H4 (cell line): Measurements from ENCODE around the gene RETN. TPM values are rescaled to one million over a fixed set of nuclear protein-coding genes. Genes with fewer than 3 reads are reported as not detected.

ENCODE experiments used
- DNase-seq: peaks from one replicate; pipeline ENCODE4 v3.0.0-alpha.2; 2015; ENCODE audit warnings: low spot score
- total RNA-seq: library from RNA; depleted of rRNA; stranded (reverse); fragments of >200 nt; shearing (Covaris generic); gene quantifications from 2 replicates; pipeline ENCODE4 v1.2.3, GENCODE V29; 2014; rRNA removed

RETN gene, protein sequence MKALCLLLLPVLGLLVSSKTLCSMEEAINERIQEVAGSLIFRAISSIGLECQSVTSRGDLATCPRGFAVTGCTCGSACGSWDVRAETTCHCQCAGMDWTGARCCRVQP
- not detected in 2 replicates for total RNA-seq

DNA sequence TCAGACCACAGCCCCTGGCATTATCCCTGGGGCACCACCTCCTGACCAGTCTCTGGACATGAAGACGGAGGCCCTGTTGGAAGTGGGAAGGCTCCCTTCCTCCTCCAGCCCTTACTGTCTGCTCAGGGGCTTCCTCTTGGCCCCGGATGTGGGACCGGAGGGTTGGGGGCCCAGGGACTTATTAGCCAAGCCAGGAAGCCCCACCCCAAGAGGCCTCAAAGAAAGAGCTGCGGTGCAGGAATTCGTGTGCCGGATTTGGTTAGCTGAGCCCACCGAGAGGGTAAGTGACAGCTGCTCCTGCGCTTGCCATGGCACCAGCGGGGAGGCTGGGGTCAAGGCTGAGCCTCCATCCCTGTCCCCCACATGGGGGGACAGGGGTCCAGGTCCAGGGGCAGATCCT lies at the start of gene RETN:
RETN (plus strand) TSS at position 208 of the 400 bp plus-strand sequence. CDS start 278 bp downstream, outside the sequence.
- no peak for DNase-seq

DNA sequence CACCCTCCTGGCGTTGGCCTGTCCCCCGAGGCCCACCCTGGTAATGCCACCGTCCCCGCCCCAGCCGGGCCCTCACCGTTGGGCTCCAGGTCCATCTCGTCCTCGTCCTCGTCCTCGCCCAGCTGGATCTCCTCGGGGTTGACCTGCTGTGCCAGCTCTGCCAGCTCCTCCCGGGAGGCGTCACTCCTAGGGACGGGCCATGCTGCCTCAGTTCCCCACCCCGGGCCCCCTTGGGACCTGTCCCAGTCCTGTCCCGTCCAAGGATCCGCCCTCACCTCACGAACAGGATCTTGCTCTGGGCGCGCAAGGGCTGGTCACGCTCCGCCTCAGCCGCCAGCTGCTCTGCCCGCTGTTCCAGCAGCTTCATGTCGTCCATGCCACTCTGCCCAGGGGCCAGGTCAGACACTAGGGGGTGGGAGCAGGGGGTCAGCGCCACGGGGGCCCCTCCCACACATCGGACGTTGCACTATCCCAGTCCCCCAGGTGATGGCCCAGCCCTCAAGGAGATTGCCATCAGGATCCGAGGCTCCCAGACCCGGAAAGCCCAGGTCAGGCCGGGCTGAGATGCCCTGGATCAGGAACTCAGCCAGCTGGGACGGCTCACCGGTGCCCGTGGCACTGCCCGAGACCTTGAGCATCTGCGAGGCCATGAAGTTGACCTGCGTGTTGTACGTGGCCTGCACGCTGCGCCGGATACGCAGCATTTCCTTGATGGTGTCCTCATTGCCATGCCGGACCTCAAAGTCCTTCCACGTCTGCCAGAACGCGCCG lies 49.0 kb upstream of the RETN start:
- DNase-seq = no peak

DNA sequence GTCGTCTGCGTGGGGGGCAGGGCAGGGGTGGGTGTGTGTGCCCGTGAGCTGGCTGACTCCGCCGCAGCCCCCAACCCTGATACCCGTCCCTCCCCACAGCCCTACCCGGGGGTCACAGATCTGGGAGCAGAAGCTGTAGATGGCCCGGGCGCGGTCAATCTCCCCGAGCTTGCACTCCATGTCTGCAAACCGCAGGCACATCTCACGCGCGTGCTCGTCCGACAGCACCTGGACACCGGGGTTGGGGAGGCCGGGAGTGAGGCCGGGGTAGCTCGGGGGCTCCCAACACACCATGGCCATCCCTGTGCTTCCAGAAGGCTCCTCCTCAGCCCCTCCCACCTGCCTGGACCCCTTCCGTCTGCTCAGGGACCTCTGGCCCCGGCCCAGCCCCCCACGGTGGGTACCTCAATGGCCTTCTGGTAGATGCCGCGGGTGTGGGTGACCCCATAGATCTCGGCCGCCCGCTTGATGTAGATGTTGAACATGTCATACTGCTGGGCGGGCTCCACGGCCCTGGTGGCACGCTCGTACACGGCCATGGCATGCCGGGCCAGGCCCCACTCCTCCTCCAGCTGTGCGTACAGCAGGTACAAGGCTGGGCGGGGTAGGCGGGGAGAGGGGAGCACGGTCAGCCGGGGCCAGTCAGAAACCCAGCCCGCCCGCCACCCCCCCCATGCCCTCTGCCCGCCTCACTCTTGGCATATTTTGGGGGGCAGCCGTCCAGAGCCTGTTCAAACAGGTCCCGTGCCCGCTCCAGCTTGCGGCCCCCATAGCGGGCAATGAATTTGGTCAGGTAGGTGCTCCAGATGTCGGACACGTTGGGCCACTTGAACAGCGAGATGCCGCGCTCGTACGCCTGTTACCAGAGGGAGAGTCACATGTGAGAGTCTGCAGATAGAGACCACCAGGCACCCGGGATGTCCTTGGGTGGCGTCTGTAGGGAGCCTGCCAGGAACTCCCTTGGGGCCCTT lies 48.1 kb upstream of the RETN start:
- no peak for DNase-seq

DNA sequence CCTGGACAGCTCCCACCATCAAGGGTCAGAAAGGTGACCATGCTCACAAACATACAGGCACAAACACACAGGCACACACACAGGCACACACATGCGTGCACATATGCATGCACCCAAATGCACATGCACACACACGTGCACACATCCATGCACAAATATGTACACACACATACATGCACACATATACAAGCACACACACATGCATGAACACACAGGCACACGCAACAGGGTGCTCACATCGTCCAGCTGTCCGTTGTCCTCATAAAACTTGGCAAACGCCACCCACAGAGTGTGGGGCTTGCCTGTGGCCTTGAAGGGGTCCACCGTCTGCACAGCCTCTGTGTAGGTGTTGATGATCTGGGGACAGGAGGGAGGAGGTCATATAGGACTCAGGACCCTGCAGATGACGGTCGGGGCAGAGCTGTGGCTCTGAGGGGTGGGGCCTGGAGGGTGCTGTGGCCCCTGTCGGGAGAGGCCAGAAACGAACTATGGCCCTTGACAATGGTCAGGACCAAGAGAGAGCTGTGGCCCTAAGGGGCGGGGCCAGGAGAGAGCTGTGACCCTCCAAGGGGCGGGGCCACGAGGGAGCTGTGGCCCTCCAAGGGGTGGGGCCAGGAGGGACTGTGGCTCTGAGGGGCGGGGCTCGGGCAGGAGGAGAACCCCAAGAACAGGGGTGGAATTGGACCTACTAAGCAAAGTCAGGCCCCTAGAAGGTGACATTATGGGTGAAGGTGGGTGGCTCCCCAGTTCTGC lies 45.7 kb upstream of the RETN start:
- DNase-seq = no peak

DNA sequence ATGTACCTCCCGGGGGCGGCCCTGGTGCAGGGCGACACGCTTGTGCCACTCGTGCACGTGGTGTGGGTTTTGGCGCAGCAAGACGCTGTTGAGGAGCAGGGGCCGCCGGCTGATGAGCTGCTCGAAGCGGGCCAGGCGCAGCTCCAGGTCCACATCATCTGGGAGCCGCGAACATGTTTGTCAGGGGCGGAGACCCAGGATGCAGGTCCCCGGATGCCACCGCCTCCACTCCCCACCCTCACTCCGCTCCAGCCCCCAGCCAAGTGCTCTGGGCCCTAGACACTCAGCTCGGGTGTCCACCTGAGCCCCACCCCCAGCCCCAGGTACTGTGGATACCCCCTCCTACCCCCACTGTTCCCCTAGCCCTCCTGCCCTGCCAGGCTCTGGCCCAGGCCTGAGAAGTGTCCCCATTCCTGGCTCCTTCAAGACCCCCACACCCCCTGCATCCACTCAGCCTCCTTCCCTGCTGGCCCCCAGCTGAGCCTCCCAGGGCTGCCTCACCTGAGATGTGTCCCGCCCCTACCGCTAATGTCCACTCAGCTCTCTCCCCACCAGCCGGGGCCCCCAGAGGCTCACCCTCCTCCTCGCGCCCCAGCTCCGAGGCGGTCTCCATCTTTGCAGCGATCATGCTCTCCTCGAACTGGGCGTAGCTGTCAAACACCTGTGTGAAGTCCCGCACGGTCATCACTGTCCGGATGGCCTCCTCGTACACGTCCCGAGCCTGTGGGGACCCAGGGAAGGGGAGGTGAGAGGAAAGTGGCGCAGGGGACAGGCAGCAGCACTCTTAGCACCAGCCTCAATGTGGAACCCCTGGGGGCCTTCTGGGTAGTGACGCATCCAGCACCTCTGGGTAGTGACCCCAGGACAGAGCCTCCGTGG lies 44.9 kb upstream of the RETN start:
- no peak for DNase-seq

DNA sequence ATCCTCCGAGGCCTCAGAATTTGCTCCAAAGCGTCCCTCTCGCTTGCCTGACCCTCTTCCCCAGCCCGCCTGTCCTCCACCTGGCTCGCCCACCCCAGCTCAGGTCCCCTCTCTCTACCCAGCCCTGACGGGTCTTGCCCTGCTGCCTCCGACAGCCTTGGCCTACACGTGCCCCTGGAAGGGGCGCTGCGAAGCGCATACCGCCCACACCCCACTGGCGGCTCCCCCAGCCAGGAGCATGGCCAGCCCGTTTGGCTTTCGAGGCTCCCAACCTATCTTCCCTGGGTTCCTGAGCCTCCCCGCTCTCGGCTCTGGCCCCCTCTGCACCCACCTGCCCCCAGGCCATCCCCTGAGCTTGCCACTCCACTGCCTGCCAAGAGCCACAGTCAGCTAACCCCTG lies 44.0 kb upstream of the RETN start:
- DNase-seq = no peak

DNA sequence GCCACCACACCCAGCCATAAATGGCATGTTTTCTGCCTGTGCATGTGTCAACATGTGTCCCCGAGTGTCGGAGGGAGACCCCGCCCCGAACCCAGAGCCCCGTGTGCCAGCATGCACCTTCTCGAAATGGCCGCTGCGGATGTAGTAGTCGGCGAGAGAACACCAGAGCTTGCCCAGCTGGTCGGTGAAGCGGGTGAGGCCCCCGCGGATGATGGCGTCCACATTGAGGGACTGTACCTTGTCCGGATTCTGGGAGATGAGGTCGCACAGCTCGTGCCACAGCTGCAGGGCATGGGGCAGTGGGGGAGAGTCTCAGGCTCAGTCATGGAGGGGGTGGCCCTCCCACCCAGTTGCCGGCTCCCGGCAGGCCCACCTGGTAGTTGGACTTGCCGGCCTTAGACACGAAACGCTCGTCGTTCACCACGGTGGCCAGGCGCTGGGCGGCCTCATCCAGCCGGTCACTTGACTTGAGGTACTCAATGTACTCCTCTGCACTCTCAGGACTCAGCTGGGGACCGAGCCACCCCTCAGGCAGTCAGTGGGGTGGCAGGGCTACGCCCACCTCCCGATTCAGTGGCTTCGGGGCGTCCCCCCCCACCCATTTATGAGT lies 43.0 kb upstream of the RETN start:
- DNase-seq = no peak

DNA sequence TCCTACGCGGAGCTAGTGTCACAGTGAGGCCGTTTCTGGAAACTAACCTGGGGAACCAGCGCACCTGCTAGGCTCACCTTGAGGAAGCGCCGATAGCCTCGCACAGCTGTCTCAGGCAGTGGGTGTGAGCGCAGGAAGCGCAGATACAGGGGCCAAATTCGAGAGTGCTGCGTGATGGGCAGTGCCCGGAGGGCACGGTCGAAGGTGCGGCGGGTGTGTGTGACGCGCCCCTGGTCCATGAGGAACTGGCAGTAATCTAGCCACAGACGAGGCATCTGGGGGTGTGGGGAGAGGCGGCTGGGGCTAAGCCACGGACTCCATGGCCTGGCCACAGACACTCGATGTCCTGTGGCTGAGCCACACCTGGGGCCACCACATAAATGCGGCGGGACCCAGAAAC lies 41.7 kb upstream of the RETN start:
- no peak for DNase-seq

DNA sequence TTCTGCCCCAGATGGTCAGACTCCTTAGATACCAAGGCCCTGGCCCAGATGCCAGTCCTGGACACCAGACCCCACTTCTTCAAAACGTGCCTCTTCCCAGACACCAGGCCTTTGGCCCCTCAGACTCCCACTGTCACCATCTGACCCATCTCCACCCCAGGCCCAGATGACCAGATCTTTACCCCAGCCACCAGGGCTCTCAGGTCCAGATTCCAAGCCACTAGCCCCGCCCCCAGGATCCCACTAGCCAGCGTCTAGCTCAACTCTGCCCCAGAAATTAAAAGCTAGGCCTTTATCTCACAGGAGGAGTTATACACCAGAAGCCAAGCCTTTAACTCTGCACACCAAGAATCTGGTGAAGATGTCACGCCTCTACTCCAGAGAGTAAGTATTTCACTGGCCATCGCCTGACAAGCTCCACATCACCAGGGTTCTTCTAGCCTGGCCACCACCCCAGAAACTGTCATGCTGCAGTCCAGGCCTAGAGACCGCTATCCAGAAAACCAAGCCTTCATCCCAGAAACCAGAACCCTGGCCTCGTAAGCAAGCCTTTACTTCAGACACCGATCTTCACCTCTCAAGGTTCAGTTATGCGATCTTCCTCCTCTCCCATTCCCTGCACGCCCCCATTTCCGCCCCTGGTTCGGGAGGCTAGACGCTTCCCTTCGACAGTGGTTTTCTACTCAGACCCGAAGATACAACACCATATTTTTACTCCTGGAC lies 40.1 kb upstream of the RETN start:
- no peak for DNase-seq

DNA sequence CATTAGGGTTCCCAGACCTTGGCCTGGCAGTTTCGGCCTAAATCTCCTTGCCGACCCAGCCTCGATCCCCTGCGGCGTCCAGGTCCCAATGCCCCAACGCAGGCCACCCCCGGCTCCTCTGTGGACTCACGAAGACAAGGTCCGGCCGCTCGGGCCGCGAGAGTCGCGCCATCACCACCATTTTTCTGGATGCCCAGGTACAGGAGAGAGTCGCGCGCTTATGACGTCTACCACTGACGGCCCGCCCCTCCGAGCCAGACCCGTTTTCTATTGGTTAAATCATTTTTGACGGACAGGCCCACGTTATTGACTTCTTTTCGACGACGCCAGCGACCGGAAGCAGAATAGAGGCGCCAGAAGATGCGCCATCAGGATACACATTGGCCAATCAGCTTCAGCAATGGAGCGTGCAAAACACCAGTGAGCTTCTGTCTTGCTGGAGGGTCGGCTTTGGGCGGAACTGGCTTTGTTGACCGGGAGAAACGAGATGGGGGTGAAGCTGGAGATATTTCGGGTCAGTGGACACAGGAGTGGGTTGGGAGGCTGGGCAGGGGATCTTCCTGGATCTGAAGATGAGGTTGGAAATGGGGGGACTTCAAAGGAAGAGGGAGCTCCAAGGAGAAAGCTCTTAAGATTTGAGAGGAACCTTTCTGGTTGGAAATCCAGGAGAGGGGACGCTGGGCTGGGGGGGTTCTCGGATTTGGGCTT lies 39.3 kb upstream of the RETN start, which contains the start of the genes PET100 and XAB2:
PET100 (plus strand) TSS at position 447 of the 708 bp plus-strand sequence; CDS start at position 488, 41 bp downstream.
XAB2 (minus strand) TSS at position 199 of the 708 bp plus-strand sequence; CDS start at position 181, 18 bp downstream.
- peak; percentile 99 for DNase-seq

DNA sequence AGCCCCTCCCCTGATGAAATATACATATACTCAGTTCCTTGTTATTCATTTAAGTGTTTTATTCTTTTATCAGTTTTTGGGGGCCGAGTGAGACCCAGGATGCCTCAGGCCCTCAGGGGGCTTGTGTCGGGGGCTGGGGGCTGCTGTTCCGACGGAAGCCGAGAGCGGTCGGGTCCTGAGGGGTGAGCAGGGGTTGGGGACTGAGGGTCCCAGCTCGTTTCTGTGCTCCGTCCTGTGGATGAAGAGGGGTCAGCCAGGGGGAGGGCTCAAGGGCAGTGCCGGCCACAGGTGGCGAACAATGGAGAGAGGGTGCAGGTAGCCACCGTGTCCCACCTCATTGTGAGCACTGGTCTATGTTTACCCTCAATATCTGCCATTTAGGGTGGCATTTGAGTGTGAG lies 37.3 kb upstream of the RETN start:
- DNase-seq = no peak

DNA sequence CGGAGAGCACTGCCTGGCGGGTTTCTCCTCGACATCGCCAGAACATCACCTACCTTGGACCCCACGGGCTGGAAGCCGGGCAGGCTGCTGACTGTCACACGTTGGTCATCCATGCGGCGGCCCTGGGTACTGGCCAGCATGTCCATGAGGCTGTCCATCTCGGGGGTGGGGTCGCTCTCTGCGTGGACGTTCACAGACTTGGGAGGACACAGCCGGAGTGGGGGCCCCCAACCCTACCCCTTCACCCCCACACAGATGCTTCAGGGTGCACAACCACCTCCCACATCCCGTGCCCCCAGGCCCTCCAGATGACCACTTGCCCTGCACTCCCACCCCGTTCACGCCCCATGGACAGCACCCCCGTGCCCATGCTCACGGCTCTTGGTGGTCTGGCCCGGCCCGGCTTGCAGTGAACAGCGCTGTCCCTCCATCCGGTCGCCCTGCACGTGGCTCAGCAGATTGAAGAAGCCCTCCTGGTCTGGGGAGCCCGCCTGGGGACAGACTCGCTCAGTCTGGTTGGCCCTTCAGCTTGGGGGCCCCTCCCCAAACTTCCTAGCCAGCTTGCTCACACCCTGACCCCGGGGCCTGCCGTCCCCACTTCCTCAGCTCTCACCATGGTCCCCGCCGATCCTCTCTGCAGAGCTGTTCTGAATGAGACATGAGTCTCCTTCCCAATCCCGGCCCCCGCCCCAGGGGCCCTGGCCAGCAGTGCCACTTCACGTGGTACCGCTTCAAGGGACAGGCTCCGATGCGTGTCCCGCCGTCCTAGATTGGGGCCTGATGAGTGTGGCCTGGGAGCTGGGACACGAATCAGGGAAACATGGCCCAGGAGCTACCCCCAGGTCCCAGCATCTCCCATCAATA lies 36.3 kb upstream of the RETN start:
- no peak for DNase-seq

DNA sequence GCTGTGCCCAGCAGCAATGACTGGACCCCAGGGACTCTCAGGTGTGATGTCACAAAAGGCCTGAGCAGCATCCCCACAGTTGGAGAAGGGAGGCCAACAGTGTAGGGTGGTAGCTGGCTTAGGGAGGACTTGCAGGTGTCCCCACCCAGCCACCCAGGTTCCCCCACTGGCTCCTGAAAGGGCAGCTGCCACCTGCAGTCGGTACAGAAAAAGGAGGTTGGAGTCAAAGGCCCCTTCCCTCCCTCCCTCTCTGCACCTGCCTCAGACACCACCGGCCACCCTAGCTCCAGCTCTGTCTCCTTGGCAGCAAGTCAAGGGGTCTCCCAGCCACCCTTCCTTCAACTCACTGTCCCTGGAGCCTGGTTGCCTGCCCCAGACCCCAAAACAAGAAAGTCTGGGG lies 35.2 kb upstream of the RETN start, which contains the start of gene PCP2:
PCP2 (minus strand) TSS at position 22 of the 400 bp plus-strand sequence. CDS start 262 bp downstream, outside the sequence.
- no peak for DNase-seq

DNA sequence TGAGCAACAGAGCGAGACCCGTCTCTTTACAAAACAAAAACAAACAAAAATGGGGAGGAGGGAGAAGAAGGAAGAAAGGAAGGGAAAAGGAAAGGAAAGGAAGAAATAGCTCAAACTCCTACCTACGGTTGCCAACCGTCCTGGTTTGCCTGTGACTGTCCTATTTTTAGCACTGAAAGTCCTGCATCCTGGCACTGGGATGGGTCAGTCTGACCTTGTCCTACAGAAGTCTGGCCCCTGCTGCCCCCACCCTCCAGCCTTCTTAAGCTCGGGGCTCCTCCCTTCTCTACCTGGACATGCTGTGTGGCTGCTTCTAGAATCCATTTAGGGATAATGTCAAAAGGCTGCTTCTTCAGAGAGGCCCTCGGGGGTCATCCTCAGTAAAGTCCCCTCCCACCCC lies 33.2 kb upstream of the RETN start:
- DNase-seq = no peak

DNA sequence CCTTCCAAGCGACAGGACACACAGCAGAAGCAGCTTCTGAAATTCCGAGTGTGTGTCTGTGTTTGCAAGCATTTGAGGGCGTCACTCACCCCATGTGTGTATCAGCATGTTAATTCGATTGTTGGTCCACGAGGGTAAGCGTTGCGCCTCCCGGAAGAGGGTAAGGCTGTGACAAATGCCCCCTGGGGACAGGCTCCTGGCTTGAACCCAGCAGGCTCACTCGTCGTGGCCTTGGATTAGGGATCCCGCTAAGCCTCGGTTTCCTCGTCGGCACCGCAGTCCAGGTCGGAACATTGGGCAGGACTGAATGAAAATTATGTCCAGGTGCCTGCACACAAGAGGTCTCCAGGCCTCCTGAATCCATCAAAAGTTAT lies 32.5 kb upstream of the RETN start:
- no peak for DNase-seq

DNA sequence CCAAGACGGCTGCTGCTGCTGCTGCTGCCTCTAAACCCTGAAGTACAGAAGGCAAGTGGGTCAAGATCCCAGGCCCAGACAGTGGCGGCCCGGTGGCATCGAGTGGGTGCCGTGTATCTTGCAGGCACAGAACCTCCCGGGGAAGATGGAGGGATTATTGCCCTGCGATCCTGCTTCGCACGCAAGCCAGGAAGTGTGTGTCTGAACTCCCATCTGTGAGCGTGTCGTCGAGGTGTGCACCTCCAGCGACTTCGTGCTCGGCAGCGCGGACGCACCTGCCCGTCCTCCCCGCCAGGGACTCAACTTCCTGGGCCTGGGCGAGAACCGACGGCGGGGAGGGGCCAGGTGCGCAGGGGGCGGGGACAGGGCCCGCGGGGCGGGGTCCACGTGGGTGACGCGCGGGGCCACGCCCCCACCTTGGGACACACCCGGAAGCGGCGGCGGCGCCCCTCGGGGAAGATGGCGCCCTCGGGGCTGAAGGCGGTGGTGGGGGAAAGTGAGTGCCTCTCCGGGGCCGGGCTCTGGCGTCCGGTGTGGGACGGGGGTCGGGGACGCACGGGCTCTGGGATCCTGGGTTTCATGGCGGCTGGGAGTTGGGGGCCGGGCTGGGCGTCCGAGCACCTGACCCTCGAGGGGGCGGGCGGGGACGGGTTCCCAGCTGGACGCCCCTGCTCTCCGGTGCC lies 32.0 kb upstream of the RETN start, which contains the start of gene STXBP2:
STXBP2 (plus strand) TSS at position 420 of the 683 bp plus-strand sequence; CDS start at position 460, 40 bp downstream.
- DNase-seq = no peak
